IMR-90 (cell line): ENCODE measurements around the gene SHROOM3. TPM values are rescaled to one million over a fixed set of nuclear protein-coding genes. Genes with fewer than 3 reads are reported as not detected.

Source experiments
- ATAC-seq: fragments of 200-7000 bp; cut with Tn5 transposase; 2 replicates; pipeline ENCODE4 v1.9.1; 2020; ENCODE audit warnings: low read depth, mild to moderate bottlenecking, moderate library complexity
- BruUV-seq: library from RNA; stranded (reverse); fragments of 400-500 nt; replicated peaks from 2 replicates; lab custom pipeline; 2021; lab: Mats Ljungman, UMichigan
- CTCF ChIA-PET: fragments of 300-600 bp; formaldehyde crosslinking; extraction: SDS; loops from one replicate; lab custom pipeline; 2021; ENCODE audit warnings: antibody characterized with exemption; lab: Yijun Ruan, JAX
- POLR2A ChIA-PET: fragments of 300-600 bp; sonication (Branson Sonifier 250); formaldehyde crosslinking; loops from one replicate; lab custom pipeline; 2022; ENCODE audit warnings: antibody characterized with exemption; ENCODE audit not compliant: unreplicated experiment; lab: Charles Lee
- DNase-seq: peaks from one replicate; pipeline ENCODE4 v3.0.0; 2013
- H2AFZ ChIP-seq: replicated peaks from 2 replicates; pipeline ENCODE3; 2013; ENCODE audit warnings: low read length, mild to moderate bottlenecking; ENCODE audit not compliant: poor library complexity
- H2AK5ac ChIP-seq: 2 replicates; pipeline ENCODE4 v1.6.1; 2013; ENCODE audit warnings: low read depth, low read length, inconsistent platforms
- H2AK9ac ChIP-seq: replicated peaks from 2 replicates; pipeline ENCODE3; 2013; ENCODE audit warnings: mild to moderate bottlenecking, low read depth, low read length, moderate library complexity; ENCODE audit not compliant: poor library complexity
- H2BK120ac ChIP-seq: 2 replicates; pipeline ENCODE4 v1.6.1; 2013; ENCODE audit warnings: low read depth, low read length, inconsistent platforms
- H2BK15ac ChIP-seq: 3 replicates; pipeline ENCODE4 v1.6.1; 2013; ENCODE audit warnings: low read depth, low read length, inconsistent platforms
- H2BK20ac ChIP-seq: 2 replicates; pipeline ENCODE4 v1.6.1; 2013; ENCODE audit warnings: low read depth, mild to moderate bottlenecking, inconsistent platforms, low read length, moderate library complexity
- H2BK5ac ChIP-seq: 2 replicates; pipeline ENCODE4 v1.6.1; 2013; ENCODE audit warnings: mild to moderate bottlenecking, low read depth, low read length, inconsistent platforms; ENCODE audit not compliant: poor library complexity, severe bottlenecking
- H3K14ac ChIP-seq: replicated peaks from 2 replicates; pipeline ENCODE4 v1.6.1; 2013; ENCODE audit warnings: low read depth, low read length, inconsistent platforms
- H3K18ac ChIP-seq: 2 replicates; pipeline ENCODE4 v1.6.1; 2013; ENCODE audit warnings: low read depth, low read length, control low read depth
- H3K23ac ChIP-seq: 2 replicates; pipeline ENCODE4 v1.6.1; 2013; ENCODE audit warnings: low read depth, low read length, inconsistent platforms
- H3K27ac ChIP-seq: 2 replicates; pipeline ENCODE4 v1.5.1; 2013; ENCODE audit warnings: mild to moderate bottlenecking, control low read depth, low read length; ENCODE audit not compliant: insufficient read depth
- H3K27me3 ChIP-seq: 2 replicates; pipeline ENCODE4 v1.6.1; 2013; ENCODE audit warnings: low read length; ENCODE audit not compliant: control insufficient read depth, insufficient read depth
- H3K36me3 ChIP-seq: 2 replicates; pipeline ENCODE4 v1.6.1; 2013; ENCODE audit warnings: low read length, mixed read lengths; ENCODE audit not compliant: control insufficient read depth, insufficient read depth
- H3K4ac ChIP-seq: 2 replicates; pipeline ENCODE4 v1.6.1; 2013; ENCODE audit warnings: low read depth, low read length, inconsistent platforms
- H3K4me1 ChIP-seq: 2 replicates; pipeline ENCODE4 v1.6.1; 2013; ENCODE audit warnings: low read length, mixed read lengths; ENCODE audit not compliant: control insufficient read depth, insufficient read depth
- H3K4me2 ChIP-seq: 2 replicates; pipeline ENCODE4 v1.6.1; 2013; ENCODE audit warnings: low read depth, mild to moderate bottlenecking, control low read depth, low read length, moderate library complexity
- H3K4me3 ChIP-seq: 2 replicates; pipeline ENCODE4 v1.5.1; 2013; ENCODE audit warnings: low read depth, mild to moderate bottlenecking, control low read depth, low read length, moderate library complexity; ENCODE audit not compliant: insufficient read depth
- H3K56ac ChIP-seq: 2 replicates; pipeline ENCODE4 v1.6.1; 2013; ENCODE audit warnings: low read length, inconsistent platforms; ENCODE audit not compliant: insufficient read depth; ENCODE audit errors: extremely low read depth
- H3K79me1 ChIP-seq, 2 experiments: 2 replicates each; pipeline ENCODE4 v1.6.1; 2013; ENCODE audit warnings: low read length in 2 of 2, inconsistent platforms in 1 of 2, low read depth in 1 of 2
- H3K9ac ChIP-seq: 2 replicates; pipeline ENCODE4 v1.6.1; 2013; ENCODE audit warnings: low read depth, low read length, control low read depth
- H3K9me1 ChIP-seq: 2 replicates; pipeline ENCODE4 v1.6.1; 2013; ENCODE audit warnings: low read length, inconsistent platforms; ENCODE audit not compliant: insufficient read depth
- H3K9me3 ChIP-seq: 2 replicates; pipeline ENCODE4 v1.6.1; 2013; ENCODE audit warnings: low read length; ENCODE audit not compliant: control insufficient read depth, insufficient read depth
- H4K20me1 ChIP-seq: 2 replicates; pipeline ENCODE4 v1.6.1; 2013; ENCODE audit warnings: low read length, inconsistent platforms; ENCODE audit not compliant: insufficient read depth
- H4K5ac ChIP-seq: 2 replicates; pipeline ENCODE4 v1.6.1; 2013; ENCODE audit warnings: mild to moderate bottlenecking, low read depth, low read length, control low read depth
- H4K8ac ChIP-seq, 2 experiments: 2 replicates each; pipeline ENCODE4 v1.6.1; 2013; ENCODE audit warnings: low read depth in 2 of 2, low read length in 2 of 2, control low read depth in 1 of 2, inconsistent platforms in 1 of 2
- H4K91ac ChIP-seq: 2 replicates; pipeline ENCODE4 v1.6.1; 2013; ENCODE audit warnings: low read depth, low read length, inconsistent platforms; ENCODE audit not compliant: insufficient read depth
- BHLHE40 ChIP-seq: fragments of 150-350 bp; IDR thresholded peaks from 2 replicates; pipeline ENCODE4 v1.6.1; 2016; ENCODE audit warnings: mild to moderate bottlenecking, low read depth, low read length
- FOS ChIP-seq: fragments of 150-350 bp; IDR thresholded peaks from 2 replicates; pipeline ENCODE4 v1.6.1; 2016; ENCODE audit warnings: low read depth, low read length
- MAFK ChIP-seq: IDR thresholded peaks from 2 replicates; pipeline ENCODE4 v1.6.1; 2012; ENCODE audit warnings: low read depth, low read length, improper control_type of control experiment
- MAZ ChIP-seq: IDR thresholded peaks from 2 replicates; pipeline ENCODE4 v1.6.1; 2012; ENCODE audit warnings: low read depth, mild to moderate bottlenecking, low read length, improper control_type of control experiment, moderate library complexity, borderline replicate concordance
- MXI1 ChIP-seq: IDR thresholded peaks from 2 replicates; pipeline ENCODE4 v1.6.1; 2012; ENCODE audit warnings: low read depth, mild to moderate bottlenecking, low read length, moderate library complexity, borderline replicate concordance
- NFE2L2 ChIP-seq: fragments of 150-350 bp; IDR thresholded peaks from 2 replicates; pipeline ENCODE4 v1.6.1; 2016; ENCODE audit warnings: low read depth, mild to moderate bottlenecking, low read length
- POLR2A ChIP-seq: IDR thresholded peaks from 2 replicates; pipeline ENCODE4 v1.6.1; 2012; ENCODE audit warnings: mild to moderate bottlenecking, low read depth, low read length
- SMC3 ChIP-seq: fragments of 150-350 bp; IDR thresholded peaks from 2 replicates; pipeline ENCODE4 v1.6.1; 2016; ENCODE audit warnings: low read depth, mild to moderate bottlenecking, antibody characterized with exemption, low read length, moderate library complexity
- WGBS, 2 experiments: methylation state at CpG; one replicate each; pipeline versions ENCODE4 v1.1.5 to v1.1.7; 2013; ENCODE audit warnings: missing lambda C conversion rate in 2 of 2; ENCODE audit not compliant: insufficient read length in 1 of 2; ENCODE audit errors: extremely low coverage in 2 of 2; 5-methylcytosine and 5-hydroxymethylcytosine counted together
- dilution Hi-C: fragments of 300-500 bp; cut with HindIII; formaldehyde crosslinking; loops from one replicate; pipeline ENCODE4 v1.14.3; 2018; ENCODE audit warnings: low sequenced_read_pairs; ENCODE audit not compliant: unreplicated experiment
- in situ Hi-C: fragments of 300-500 bp; cut with MboI; formaldehyde crosslinking; loops from 3 replicates; pipeline ENCODE4 v1.14.3; 2019; ENCODE audit warnings: low sequenced_read_pairs, inconsistent platforms, mixed read lengths
- intact Hi-C: fragments of 100-400 bp; cut with micrococcal nuclease; formaldehyde crosslinking; loops from 2 replicates; pipeline ENCODE4 v1.10.0; 2022
- polyA plus RNA-seq, 3 experiments: library from polyadenylated mRNA; depleted of rRNA; stranded (reverse); fragments of >200 nt; gene quantifications; 2 replicates each; pipeline ENCODE4 v1.2.3, GENCODE V29; 2012; ENCODE audit warnings: low replicate concordance in 1 of 3
- total RNA-seq: library from RNA; depleted of rRNA; stranded (reverse); fragments of >200 nt; gene quantifications from 2 replicates; pipeline ENCODE4 v1.2.3, GENCODE V29; 2012

SHROOM3 gene
- total and polyA plus RNA-seq, 2 of the 4 experiments (the other 2 are of a cell fraction), result 10.8 to 19.5 TPM

- Histone ChIP-seq H4K5ac (peak overlapping the region; percentile 74; the same call in 1 of the 2 replicates), H3K27ac (peak overlapping the region; percentile 35; the same call in 1 of the 2 replicates), H3K14ac (peak overlapping the region; percentile 89), H3K4me2 (no peak overlapping the region), H4K91ac (peak overlapping the region; percentile 89), H3K4me3 (no peak overlapping the region), H3K23ac (peak overlapping the region; percentile 47; the same call in 1 of the 2 replicates), H3K56ac (peak overlapping the region; percentile 46; the same call in 1 of the 2 replicates), H3K4ac (peak overlapping the region; percentile 99), H2BK15ac (peak overlapping the region; percentile 97), H4K20me1 (peaks cover 3% of the 10 kb centered on the region; the same call in 1 of the 2 replicates), H2BK5ac (peak overlapping the region; percentile 62), H3K18ac (peak overlapping the region; percentile 71; the same call in 1 of the 2 replicates), H3K9me1 (peaks cover 13% of the 10 kb centered on the region), H3K9me3 (no peaks in the 10 kb centered on the region), H2BK120ac (peak overlapping the region; percentile 99), H3K9ac (0 out of 2 replicates have a peak overlapping the region, but pooled peaks have one; percentile 32), H2AK5ac (peak overlapping the region; percentile 87), H3K36me3 (no peaks in the 10 kb centered on the region), H2AFZ (no peak overlapping the region), H2AK9ac (no peak overlapping the region), H3K79me1 (peaks cover 0 to 19% of the 10 kb centered on the region in 2 experiments; a peak in 3 of 4 replicates), H3K4me1 (peaks cover 17% of the 10 kb centered on the region), H3K27me3 (no peaks in the 10 kb centered on the region), H2BK20ac (peak overlapping the region; percentile 98), H4K8ac (peak overlapping the region; percentile 21 to 86; a peak in 2 of 4 replicates)
- BruUV-seq, result no TSS peak
- TF ChIP-seq MXI1 (no peak), POLR2A (no peak), NFE2L2 (no peak), MAFK (no peak), SMC3 (no peak), MAZ (no peak), BHLHE40 (no peak), FOS (no peak)
- ChIA-PET POLR2A (no interaction called here), CTCF (interaction anchor here (1.0 kb wide), 1 partner anchor 133 kb away, joined by 3 read pairs; no protein-coding TSS in a partner anchor)
- intact Hi-C loops (loop anchor here (10.0 kb wide), 1 partner anchor 141 kb away; no protein-coding TSS in a partner anchor), dilution Hi-C loops (no loop called here), in situ Hi-C loops (no loop called here)
- no CpG with 5 or more reads among the region's 6 CpGs for WGBS, 2 experiments
- ATAC-seq (no peak), DNase-seq (no peak)
These were observed 220.8 kb downstream of the SHROOM3 start for GRCh38 chr4:76655566-76656479.
